ENCODE data around the gene POLD1.

- TF ChIP-seq POLR2A (IDR thresholded peaks at IDR 0.05) = no peak
- TF ChIP-seq CTCF (IDR thresholded peaks at IDR 0.05) = no peak
Measured at GRCh38 chr19:50432221-50433028, 48.3 kb downstream of the POLD1 start, which contains the start of gene MYBPC2.

Data from right lobe of liver (tissue), 4 donors.